DND-41 (cell line): ENCODE results near the gene GDI1.

Experiments
- ATAC-seq: fragments of 200-7000 bp; cut with Tn5 transposase; 3 replicates; pipeline ENCODE4 v1.9.1; 2021; ENCODE audit warnings: low read depth; ENCODE audit not compliant: insufficient read depth
- DNase-seq: peaks from one replicate; pipeline ENCODE4 v3.0.0-alpha.2; 2020
- H2AFZ ChIP-seq: 2 replicates; pipeline ENCODE4 v1.6.0; 2012; ENCODE audit warnings: low read depth, low read length
- H3K27ac ChIP-seq: 2 replicates; pipeline ENCODE4 v1.5.1; 2012; ENCODE audit warnings: low read length, inconsistent platforms
- H3K27me3 ChIP-seq: fragments of 200-600 bp; sonication (generic); 2 replicates; pipeline ENCODE4 v1.6.0; 2012; ENCODE audit warnings: low read length, mild to moderate bottlenecking, inconsistent platforms; ENCODE audit not compliant: insufficient read depth, poor library complexity
- H3K36me3 ChIP-seq: 2 replicates; pipeline ENCODE4 v1.5.1; 2012; ENCODE audit warnings: low read length, inconsistent platforms; ENCODE audit not compliant: insufficient read depth
- H3K4me1 ChIP-seq: 2 replicates; pipeline ENCODE4 v1.5.1; 2012; ENCODE audit warnings: mild to moderate bottlenecking, low read length; ENCODE audit not compliant: insufficient read depth
- H3K4me2 ChIP-seq: 2 replicates; pipeline ENCODE4 v1.6.0; 2012; ENCODE audit warnings: mild to moderate bottlenecking, moderate library complexity, low read length, inconsistent platforms; ENCODE audit not compliant: insufficient read depth
- H3K4me3 ChIP-seq, 2 experiments: fragments of 200-600 bp in 1 of 2; shearing (Covaris generic) in 1 of 2; 2 replicates each; pipeline ENCODE4 v1.5.1; 2012 to 2016; ENCODE audit warnings: inconsistent platforms in 2 of 2, low read length in 2 of 2, mild to moderate bottlenecking in 2 of 2, low read depth in 1 of 2, moderate library complexity in 1 of 2
- H3K79me2 ChIP-seq: 2 replicates; pipeline ENCODE4 v1.6.0; 2012; ENCODE audit warnings: low read length, inconsistent platforms; ENCODE audit not compliant: insufficient read depth
- H3K9ac ChIP-seq: 2 replicates; pipeline ENCODE4 v1.6.0; 2012; ENCODE audit warnings: low read depth, mild to moderate bottlenecking, inconsistent platforms, low read length, moderate library complexity
- H3K9me3 ChIP-seq: 2 replicates; pipeline ENCODE4 v1.5.1; 2012; ENCODE audit warnings: low read length, moderate library complexity, mild to moderate bottlenecking, inconsistent platforms; ENCODE audit not compliant: insufficient read depth, severe bottlenecking
- H4K20me1 ChIP-seq: 2 replicates; pipeline ENCODE4 v1.6.0; 2012; ENCODE audit warnings: low read length; ENCODE audit not compliant: insufficient read depth
- EZH2 ChIP-seq: IDR thresholded peaks from 3 replicates; pipeline ENCODE4 v1.6.1; 2012; ENCODE audit warnings: borderline replicate concordance, low read depth, mild to moderate bottlenecking, moderate library complexity, low read length, inconsistent platforms; ENCODE audit not compliant: severe bottlenecking
- TF ChIP-seq, protein P1 (sequence below): IDR thresholded peaks from 2 replicates; pipeline ENCODE4 v1.5.1; 2012; ENCODE audit warnings: borderline replicate concordance, low read length, moderate library complexity, mild to moderate bottlenecking; ENCODE audit not compliant: poor library complexity, severe bottlenecking; ENCODE audit errors: extremely low read depth

GDI1 gene

GRCh38 chrX:154401918-154402621 is 34.9 kb upstream of the GDI1 start:
- Histone ChIP-seq H3K27ac (peak overlapping the region; percentile 10; the same call in 1 of the 2 replicates), H3K36me3 (peaks cover 29% of the 10 kb centered on the region), H3K79me2 (peaks cover 28% of the 10 kb centered on the region), H3K4me1 (peaks cover 18% of the 10 kb centered on the region), H3K4me3 (no peak overlapping the region), H4K20me1 (peaks cover 21% of the 10 kb centered on the region), H2AFZ (no peak overlapping the region), H3K27me3 (no peaks in the 10 kb centered on the region), H3K9ac (no peak overlapping the region), H3K9me3 (no peaks in the 10 kb centered on the region), H3K4me2 (no peak overlapping the region)
- ATAC-seq (no peak), DNase-seq (no peak)
- TF ChIP-seq, protein P1, sequence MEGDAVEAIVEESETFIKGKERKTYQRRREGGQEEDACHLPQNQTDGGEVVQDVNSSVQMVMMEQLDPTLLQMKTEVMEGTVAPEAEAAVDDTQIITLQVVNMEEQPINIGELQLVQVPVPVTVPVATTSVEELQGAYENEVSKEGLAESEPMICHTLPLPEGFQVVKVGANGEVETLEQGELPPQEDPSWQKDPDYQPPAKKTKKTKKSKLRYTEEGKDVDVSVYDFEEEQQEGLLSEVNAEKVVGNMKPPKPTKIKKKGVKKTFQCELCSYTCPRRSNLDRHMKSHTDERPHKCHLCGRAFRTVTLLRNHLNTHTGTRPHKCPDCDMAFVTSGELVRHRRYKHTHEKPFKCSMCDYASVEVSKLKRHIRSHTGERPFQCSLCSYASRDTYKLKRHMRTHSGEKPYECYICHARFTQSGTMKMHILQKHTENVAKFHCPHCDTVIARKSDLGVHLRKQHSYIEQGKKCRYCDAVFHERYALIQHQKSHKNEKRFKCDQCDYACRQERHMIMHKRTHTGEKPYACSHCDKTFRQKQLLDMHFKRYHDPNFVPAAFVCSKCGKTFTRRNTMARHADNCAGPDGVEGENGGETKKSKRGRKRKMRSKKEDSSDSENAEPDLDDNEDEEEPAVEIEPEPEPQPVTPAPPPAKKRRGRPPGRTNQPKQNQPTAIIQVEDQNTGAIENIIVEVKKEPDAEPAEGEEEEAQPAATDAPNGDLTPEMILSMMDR, result no peak
- no peak for TF ChIP-seq EZH2

DNA sequence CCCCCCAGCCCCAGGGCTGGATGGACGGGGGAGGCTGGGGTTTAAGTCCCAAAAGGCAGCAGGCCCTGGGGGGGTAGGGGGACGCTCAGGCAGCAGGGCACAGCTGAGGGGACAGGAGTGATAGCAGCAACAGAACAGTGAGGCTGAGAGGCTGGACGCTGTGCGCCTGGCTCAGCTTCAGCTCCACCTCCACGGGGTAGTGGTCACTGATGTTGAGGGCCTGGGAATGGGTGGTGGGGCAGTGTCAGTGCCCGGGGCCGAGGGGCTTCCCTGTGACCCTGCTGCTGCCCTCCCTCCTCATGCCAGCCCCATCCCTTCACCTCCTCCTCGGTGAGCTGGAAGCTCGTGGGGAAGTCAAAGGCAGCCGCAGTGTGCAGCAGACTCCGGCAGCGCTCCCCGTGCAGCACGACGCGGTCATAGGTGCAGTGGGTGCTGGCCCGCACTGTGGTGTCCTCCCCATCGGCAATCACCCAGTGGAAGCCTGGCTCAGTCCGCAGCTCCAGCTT is 34.3 kb upstream of the GDI1 start:
- Histone ChIP-seq H3K27me3 (no peaks in the 10 kb centered on the region), H2AFZ (no peak overlapping the region), H4K20me1 (peaks cover 21% of the 10 kb centered on the region), H3K4me3 (no peak overlapping the region), H3K9me3 (no peaks in the 10 kb centered on the region), H3K79me2 (peaks cover 22% of the 10 kb centered on the region), H3K4me1 (peaks cover 14% of the 10 kb centered on the region), H3K27ac (no peak overlapping the region), H3K36me3 (peaks cover 29% of the 10 kb centered on the region), H3K9ac (no peak overlapping the region), H3K4me2 (no peak overlapping the region)
- ATAC-seq (no peak), DNase-seq (no peak)
- TF ChIP-seq, protein P1, result no peak
- TF ChIP-seq EZH2, result no peak

DNA sequence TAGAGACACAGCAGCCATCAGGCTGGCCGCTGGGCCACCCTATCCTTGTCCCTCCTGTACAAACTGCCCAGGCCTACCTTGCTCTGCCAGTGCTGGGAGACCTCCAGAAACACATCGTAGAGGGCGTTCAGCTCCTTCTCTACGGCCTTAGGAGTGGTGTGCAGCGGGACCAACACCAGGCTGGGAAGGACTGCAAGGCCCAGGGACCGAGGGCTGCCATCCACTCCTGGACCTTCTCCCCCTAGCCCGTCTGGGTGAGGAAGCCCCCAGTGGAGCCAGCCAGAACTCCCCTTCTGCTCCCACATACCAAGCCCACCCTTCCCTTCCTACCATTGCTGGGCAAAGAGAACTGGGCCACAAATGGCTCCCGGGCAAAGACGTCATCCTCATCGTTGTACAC is 33.8 kb upstream of the GDI1 start:
- no peak overlapping the region for H3K9ac ChIP-seq
- H3K4me1 ChIP-seq, result peaks cover 14% of the 10 kb centered on the region
- peaks cover 21% of the 10 kb centered on the region for H4K20me1 ChIP-seq
- no peak for ATAC-seq
- no peak overlapping the region for H3K4me2 ChIP-seq
- H3K27ac ChIP-seq, result no peak overlapping the region
- H2AFZ ChIP-seq, result no peak overlapping the region
- no peaks in the 10 kb centered on the region for H3K9me3 ChIP-seq
- H3K27me3 ChIP-seq, result no peaks in the 10 kb centered on the region
- H3K36me3 ChIP-seq, result peaks cover 29% of the 10 kb centered on the region
- peaks cover 18% of the 10 kb centered on the region for H3K79me2 ChIP-seq
- no peak for DNase-seq
- TF ChIP-seq EZH2, result no peak
- TF ChIP-seq, protein P1, result no peak
- no peak overlapping the region for H3K4me3 ChIP-seq
